Keratinocyte (primary cell): Measurements from ENCODE around the gene KRTAP10-11. TPM values are rescaled to one million over a fixed set of nuclear protein-coding genes. Genes with fewer than 3 reads are reported as not detected.

ENCODE experiments used
- DNase-seq: peaks from one replicate; pipeline ENCODE4 v3.0.0-alpha.2; 2011; ENCODE audit warnings: low read depth, missing footprints, low spot score
- FAIRE-seq: peaks from 2 replicates; lab custom pipeline; 2011; peaks lifted over from hg19 to GRCh38; lab: Jason Lieb, UNC
- H2AFZ ChIP-seq: 2 replicates; pipeline ENCODE4 v1.6.0; 2012; ENCODE audit warnings: low read length, control low read depth, inconsistent platforms; ENCODE audit not compliant: control insufficient read depth
- H3K27ac ChIP-seq: 2 replicates; pipeline ENCODE4 v1.5.1; 2011; ENCODE audit warnings: low read length; ENCODE audit not compliant: control insufficient read depth, insufficient read depth
- H3K27me3 ChIP-seq: 3 replicates; pipeline ENCODE4 v1.6.0; 2011; ENCODE audit warnings: low read length; ENCODE audit not compliant: control insufficient read depth, insufficient read depth; ENCODE audit errors: extremely low read depth
- H3K36me3 ChIP-seq, 2 experiments: 2 replicates in 1 of 2; 3 replicates in 1 of 2; pipeline ENCODE4 v1.5.1; 2011; ENCODE audit warnings: low read length in 2 of 2, mild to moderate bottlenecking in 1 of 2; ENCODE audit not compliant: control insufficient read depth in 2 of 2, insufficient read depth in 2 of 2; ENCODE audit errors: extremely low read depth in 1 of 2
- H3K4me1 ChIP-seq: 3 replicates; pipeline ENCODE4 v1.5.1; 2011; ENCODE audit warnings: low read length; ENCODE audit not compliant: control insufficient read depth, insufficient read depth; ENCODE audit errors: extremely low read depth
- H3K4me2 ChIP-seq: 3 replicates; pipeline ENCODE4 v1.6.0; 2011; ENCODE audit warnings: low read depth, low read length; ENCODE audit not compliant: control insufficient read depth, insufficient read depth; ENCODE audit errors: extremely low read depth
- H3K4me3 ChIP-seq, 3 experiments: fragments of 200-600 bp in 1 of 3; sonication (generic) in 1 of 3; 2 replicates in 2 of 3; 3 replicates in 1 of 3; pipeline ENCODE4 v1.5.1; 2011 to 2016; ENCODE audit warnings: low read length in 3 of 3, mild to moderate bottlenecking in 3 of 3, control low read depth in 2 of 3, inconsistent platforms in 1 of 3, low read depth in 1 of 3, mixed read lengths in 1 of 3, mixed run types in 1 of 3, moderate library complexity in 1 of 3; ENCODE audit not compliant: control insufficient read depth in 2 of 3, insufficient read depth in 2 of 3; ENCODE audit errors: extremely low read depth in 1 of 3
- H3K79me2 ChIP-seq: 2 replicates; pipeline ENCODE4 v1.6.0; 2012; ENCODE audit warnings: low read length; ENCODE audit not compliant: control insufficient read depth, insufficient read depth
- H3K9ac ChIP-seq: 3 replicates; pipeline ENCODE4 v1.6.0; 2011; ENCODE audit warnings: low read length; ENCODE audit not compliant: control insufficient read depth, insufficient read depth; ENCODE audit errors: extremely low read depth
- H3K9me1 ChIP-seq: 3 replicates; pipeline ENCODE4 v1.6.0; 2011; ENCODE audit warnings: low read length; ENCODE audit not compliant: control insufficient read depth, insufficient read depth; ENCODE audit errors: extremely low read depth
- H3K9me3 ChIP-seq: 2 replicates; pipeline ENCODE4 v1.5.1; 2012; ENCODE audit warnings: low read depth, low read length; ENCODE audit not compliant: control insufficient read depth
- H4K20me1 ChIP-seq: 3 replicates; pipeline ENCODE4 v1.6.0; 2011; ENCODE audit warnings: low read length; ENCODE audit not compliant: control insufficient read depth, insufficient read depth; ENCODE audit errors: extremely low read depth
- EZH2 ChIP-seq: IDR thresholded peaks from one replicate; pipeline ENCODE4 v1.6.1; 2012; ENCODE audit warnings: inconsistent platforms, mild to moderate bottlenecking, low read length, moderate library complexity
- dilution Hi-C: fragments of 300-500 bp; cut with MboI; formaldehyde crosslinking; loops from one replicate; pipeline ENCODE4 v1.7.0; 2020; ENCODE audit warnings: low sequenced_read_pairs; ENCODE audit not compliant: extremely low pct_ligation_motif_present
- polyA plus RNA-seq, 5 experiments: library from polyadenylated mRNA; depleted of rRNA in 3 of 5; stranded (reverse) in 3 of 5; stranded (forward) in 1 of 5; unstranded in 1 of 5; fragments of >200 nt; gene quantifications; 1 replicate in 1 of 5; 2 replicates in 3 of 5; 3 replicates in 1 of 5; pipeline versions ENCODE4 v1.2.1 to v1.2.3, GENCODE V29; 2011 to 2012; ENCODE audit warnings: missing spikeins in 2 of 5, low read depth in 1 of 5, low replicate concordance in 1 of 5
- TF ChIP-seq, protein P1 (sequence below), 3 experiments: IDR thresholded peaks in 1 of 3; conservative IDR thresholded peaks in 1 of 3; optimal IDR thresholded peaks in 1 of 3; 2 replicates in 2 of 3; 3 replicates in 1 of 3; pipeline versions ENCODE3 to v1.5.1; 2011; ENCODE audit warnings: low read length in 3 of 3, mild to moderate bottlenecking in 3 of 3, moderate library complexity in 2 of 3, control low read depth in 1 of 3, inconsistent platforms in 1 of 3; ENCODE audit not compliant: insufficient read depth in 2 of 3; ENCODE audit errors: extremely low read depth in 1 of 3

KRTAP10-11 gene
- polyA plus RNA-seq, 1 donor (not counting 4 experiments of a cell fraction or from before 2014, with no cell fraction given) = not detected

DNA sequence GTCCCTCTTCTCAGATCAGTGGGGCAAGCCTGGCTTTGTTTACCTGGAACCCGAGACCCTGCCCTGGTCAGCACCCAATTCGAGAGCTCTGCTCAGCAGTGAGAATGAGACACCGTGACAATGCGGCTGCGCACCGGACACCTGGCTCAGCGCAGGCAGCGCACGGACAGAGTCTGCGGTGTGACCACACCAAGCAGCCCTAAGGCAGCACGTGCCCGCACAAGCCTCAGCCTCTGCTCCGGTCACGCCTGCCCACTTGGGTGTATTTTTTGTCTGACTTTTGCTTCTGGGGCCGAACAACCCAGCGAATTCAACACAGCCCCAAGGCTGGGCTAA lies 29.7 kb upstream of the KRTAP10-11 start:
- TF ChIP-seq, protein P1, sequence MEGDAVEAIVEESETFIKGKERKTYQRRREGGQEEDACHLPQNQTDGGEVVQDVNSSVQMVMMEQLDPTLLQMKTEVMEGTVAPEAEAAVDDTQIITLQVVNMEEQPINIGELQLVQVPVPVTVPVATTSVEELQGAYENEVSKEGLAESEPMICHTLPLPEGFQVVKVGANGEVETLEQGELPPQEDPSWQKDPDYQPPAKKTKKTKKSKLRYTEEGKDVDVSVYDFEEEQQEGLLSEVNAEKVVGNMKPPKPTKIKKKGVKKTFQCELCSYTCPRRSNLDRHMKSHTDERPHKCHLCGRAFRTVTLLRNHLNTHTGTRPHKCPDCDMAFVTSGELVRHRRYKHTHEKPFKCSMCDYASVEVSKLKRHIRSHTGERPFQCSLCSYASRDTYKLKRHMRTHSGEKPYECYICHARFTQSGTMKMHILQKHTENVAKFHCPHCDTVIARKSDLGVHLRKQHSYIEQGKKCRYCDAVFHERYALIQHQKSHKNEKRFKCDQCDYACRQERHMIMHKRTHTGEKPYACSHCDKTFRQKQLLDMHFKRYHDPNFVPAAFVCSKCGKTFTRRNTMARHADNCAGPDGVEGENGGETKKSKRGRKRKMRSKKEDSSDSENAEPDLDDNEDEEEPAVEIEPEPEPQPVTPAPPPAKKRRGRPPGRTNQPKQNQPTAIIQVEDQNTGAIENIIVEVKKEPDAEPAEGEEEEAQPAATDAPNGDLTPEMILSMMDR (optimal IDR thresholded peaks at IDR 0.05 in 1 of 3, IDR thresholded peaks at IDR 0.05 in 1 of 3, conservative IDR thresholded peaks at IDR 0.05 in 1 of 3; ENCODE audit: extremely low read depth in 1 of 3, insufficient read depth in 2 of 3, low read length in 3 of 3) = no peak
- no peak for TF ChIP-seq EZH2
- H3K4me3 ChIP-seq = no peak overlapping the region
- FAIRE-seq (no peak), DNase-seq (no peak)
- H3K9me1 ChIP-seq = no peaks in the 10 kb centered on the region
- peaks cover 19% of the 10 kb centered on the region for H3K27me3 ChIP-seq
- H4K20me1 ChIP-seq = no peaks in the 10 kb centered on the region
- H3K4me2 ChIP-seq = peak overlapping the region; percentile 56
- no peak overlapping the region for H2AFZ ChIP-seq
- H3K9ac ChIP-seq = no peak overlapping the region
- peaks cover 7% of the 10 kb centered on the region for H3K4me1 ChIP-seq
- dilution Hi-C loops = no loop called here
- no peak overlapping the region for H3K27ac ChIP-seq
- no peaks in the 10 kb centered on the region for H3K36me3 ChIP-seq
- no peaks in the 10 kb centered on the region for H3K79me2 ChIP-seq
- H3K9me3 ChIP-seq = peaks cover 7% of the 10 kb centered on the region

GRCh38 chr21:44617071-44617501 lies 29.1 kb upstream of the KRTAP10-11 start:
- Histone ChIP-seq H3K9me1 (no peaks in the 10 kb centered on the region), H4K20me1 (no peaks in the 10 kb centered on the region), H3K9me3 (peaks cover 2% of the 10 kb centered on the region), H3K4me1 (peaks cover 7% of the 10 kb centered on the region), H3K4me2 (no peak overlapping the region), H3K27ac (no peak overlapping the region), H3K79me2 (no peaks in the 10 kb centered on the region), H3K27me3 (peaks cover 19% of the 10 kb centered on the region), H3K36me3 (no peaks in the 10 kb centered on the region), H3K9ac (no peak overlapping the region), H2AFZ (no peak overlapping the region), H3K4me3 (no peak overlapping the region)
- DNase-seq (no peak), FAIRE-seq (no peak)
- TF ChIP-seq EZH2 = no peak
- TF ChIP-seq, protein P1 (optimal IDR thresholded peaks at IDR 0.05 in 1 of 3, IDR thresholded peaks at IDR 0.05 in 1 of 3, conservative IDR thresholded peaks at IDR 0.05 in 1 of 3; ENCODE audit: extremely low read depth in 1 of 3, insufficient read depth in 2 of 3, low read length in 3 of 3) = no peak
- dilution Hi-C loops = no loop called here
